Measurements from ENCODE around the gene CXADR.

GRCh38 chr21:17611414-17612022, 98.7 kb downstream of the CXADR start:
- peak in 3 of 5 experiments; percentile 16 to 34 (median 27) for TF ChIP-seq CTCF (IDR thresholded peaks at IDR 0.05)
- peak; percentile 59 for TF ChIP-seq POLR2A (IDR thresholded peaks at IDR 0.05)
- TF ChIP-seq POLR2AphosphoS5 (IDR thresholded peaks at IDR 0.05), result peak; percentile 58 to 75 (median 74)
